Epithelial cell of proximal tubule (primary cell): ENCODE measurements around the gene CTAGE8. TPM values are rescaled to one million over a fixed set of nuclear protein-coding genes. Genes with fewer than 3 reads are reported as not detected.
"Not testable (repeated sequence)": the region's sequence is repeated elsewhere in the genome, so short reads cannot be mapped to it uniquely, and the experiment has no call there.

ENCODE experiments used
- DNase-seq: peaks from one replicate; pipeline ENCODE4 v3.0.0-alpha.2; 2011; ENCODE audit warnings: low read depth
- H3K4me3 ChIP-seq: 2 replicates; pipeline ENCODE4 v1.5.1; 2011; ENCODE audit warnings: low read depth, mild to moderate bottlenecking, low read length
- total RNA-seq: library from RNA; depleted of rRNA; stranded (reverse); fragments of >200 nt; gene quantifications from 2 replicates; pipeline ENCODE4 v1.2.3, GENCODE V29; 2015

The CTAGE8 gene
- total RNA-seq, 1 donor from 2014 or later = 9.5 TPM

DNA sequence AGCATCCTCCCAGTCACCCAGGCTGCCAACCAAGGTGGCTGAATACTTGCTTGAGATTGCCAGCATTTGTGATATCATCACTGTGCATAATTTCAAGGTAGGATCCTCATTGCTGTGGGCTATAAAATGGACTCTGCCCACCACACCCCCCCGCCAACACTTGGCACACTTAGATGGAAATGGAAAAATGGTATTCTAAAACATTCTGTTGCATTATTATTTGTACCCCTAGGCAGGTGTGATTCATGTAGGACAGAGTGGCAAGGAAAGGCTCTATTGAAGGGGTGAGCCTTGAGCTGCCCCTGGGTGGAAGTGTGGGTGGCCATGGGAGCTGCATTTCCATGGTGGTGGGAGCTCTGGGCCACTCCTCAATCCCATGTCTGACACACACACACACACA is 50.5 kb downstream of the CTAGE8 start:
- not testable (repeated sequence) for DNase-seq, H3K4me3 ChIP-seq

GRCh38 chr7:144217200-144217599 is 51.9 kb downstream of the CTAGE8 start:
- DNase-seq, H3K4me3 ChIP-seq: not testable (repeated sequence)

Other genes starting within 250 kb of the CTAGE8 start
- not detected in 2 replicates for gene OR2A5, start 220.3 kb downstream of the CTAGE8 start, total RNA-seq
- gene OR2A25, start 199.5 kb downstream of the CTAGE8 start, total RNA-seq = not detected in 2 replicates
- gene OR2A12, start 183.0 kb downstream of the CTAGE8 start, total RNA-seq = not detected in 2 replicates
- not detected in 2 replicates for gene OR2A2, start 159.7 kb downstream of the CTAGE8 start, total RNA-seq
- not detected in 2 replicates for gene OR2A14, start 146.1 kb downstream of the CTAGE8 start, total RNA-seq
- 2.8 and 3.8 TPM in 2 replicates for gene CTAGE4, start 85.8 kb downstream of the CTAGE8 start, total RNA-seq
- gene ARHGEF35, start 73.5 kb downstream of the CTAGE8 start, total RNA-seq = 3.3 and 5.3 TPM in 2 replicates
- gene OR2A42, start 29.7 kb downstream of the CTAGE8 start, total RNA-seq = not detected in 2 replicates
- 2.0 and 8.0 TPM in 2 replicates for gene OR2A7, start 4.5 kb downstream of the CTAGE8 start, total RNA-seq
- 0.17 TPM in 1 of 2 replicates, not detected in the other for gene OR2A1, start 43.1 kb upstream of the CTAGE8 start, total RNA-seq
- gene ARHGEF5, start 86.1 kb upstream of the CTAGE8 start, total RNA-seq = 22.4 and 34.5 TPM in 2 replicates
- not detected in 2 replicates for gene NOBOX, start 134.4 kb upstream of the CTAGE8 start, total RNA-seq